Left ventricle myocardium superior (tissue), 1 donor: Measurements from ENCODE around the gene SFXN5. TPM values are rescaled to one million over a fixed set of nuclear protein-coding genes. Genes with fewer than 3 reads are reported as not detected.

Source experiments
- ATAC-seq: fragments of 200-7000 bp; cut with Tn5 transposase; one replicate; pipeline ENCODE4 v1.9.1; 2020; ENCODE audit warnings: mild to moderate bottlenecking, moderate library complexity
- DNase-seq: peaks from one replicate; pipeline ENCODE4 v3.0.0-alpha.2; 2020
- intact Hi-C: fragments of 100-400 bp; cut with micrococcal nuclease; formaldehyde crosslinking; loops from one replicate; pipeline ENCODE4 v1.11.0; 2022
- total RNA-seq: library from RNA; stranded (reverse); fragmentation: NEBNext Ultra II Directional; extraction: Animal tissue kit (Norgen Biotek cat#: 25700); gene quantifications from one replicate; pipeline ENCODE4 v1.2.1, GENCODE V29; 2021
- donor health status: DM: no; HTN: yes; CAD: no; lungs with severe emphysema.

SFXN5 gene
- total RNA-seq, 1 donor from 2014 or later = 8.6 TPM

DNA sequence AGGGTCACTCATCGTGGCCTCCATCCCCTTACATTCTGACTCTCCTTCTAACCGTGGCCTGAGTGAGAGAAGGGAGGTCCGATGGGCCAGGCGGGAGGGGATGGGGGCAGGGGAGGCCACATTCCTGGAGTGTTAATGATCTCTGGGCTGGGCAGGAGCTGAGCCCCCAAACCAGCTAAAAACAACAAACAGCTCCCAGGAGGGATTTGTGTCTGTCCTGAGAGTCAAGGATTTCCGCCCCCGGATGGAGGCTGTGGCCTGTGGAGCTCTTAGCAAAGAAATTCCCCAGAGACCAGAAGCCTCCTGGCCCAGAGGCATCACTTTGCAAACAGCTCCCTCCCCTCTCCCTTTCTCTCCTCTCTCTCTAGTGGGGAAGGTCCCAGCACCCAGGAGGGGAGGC, 130.7 kb downstream of the SFXN5 start:
- peak; percentile 47 for ATAC-seq
- no peak for DNase-seq

GRCh38 chr2:72940361-72940760, 131.2 kb downstream of the SFXN5 start:
- DNase-seq (no peak), ATAC-seq (no peak)
- intact Hi-C loops = no loop called here

More for the DNA sequence above, 130.7 kb downstream of the SFXN5 start:
- intact Hi-C loops = no loop called here

GRCh38 chr2:72938455-72938854, 133.1 kb downstream of the SFXN5 start:
- DNase-seq = no peak
- intact Hi-C loops = no loop called here
- ATAC-seq = no peak

GRCh38 chr2:72937356-72937669, 134.2 kb downstream of the SFXN5 start:
- intact Hi-C loops = no loop called here
- no peak for DNase-seq

DNA sequence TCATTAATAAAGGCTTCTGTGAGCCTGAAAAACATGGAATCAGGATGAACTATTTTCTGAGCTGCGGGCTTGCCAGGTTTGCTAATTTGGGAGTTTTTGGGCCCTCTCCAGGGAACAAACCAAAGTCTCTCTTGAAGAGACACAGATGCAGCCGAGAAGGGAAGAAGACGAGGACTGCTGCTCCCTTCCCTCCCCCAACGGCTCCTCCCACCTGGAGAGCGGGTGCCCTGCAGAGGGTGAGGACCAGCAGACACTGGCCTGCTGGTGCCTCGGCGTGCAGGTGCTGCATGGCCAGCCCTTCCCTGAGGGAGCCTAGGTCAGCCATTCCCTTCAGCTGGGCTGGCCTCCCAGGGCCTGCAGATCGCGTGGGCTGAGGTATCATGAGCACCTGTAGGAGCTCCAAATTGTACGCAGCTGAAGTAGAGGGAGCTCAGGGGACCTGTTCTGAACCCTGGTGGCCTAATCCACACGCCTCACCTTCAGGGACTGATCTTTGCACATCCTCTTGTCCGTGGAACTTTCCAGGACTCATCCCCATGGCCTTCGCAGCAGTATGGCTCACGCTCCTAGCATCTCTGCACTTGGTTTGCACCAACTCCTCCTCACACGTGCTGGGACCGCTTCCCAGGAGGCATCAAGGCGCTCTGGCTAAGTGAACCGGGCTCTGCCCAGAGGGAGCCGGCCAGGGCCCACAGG, 134.7 kb downstream of the SFXN5 start:
- DNase-seq = peak; percentile 19
- intact Hi-C loops = no loop called here

More at GRCh38 chr2:72937356-72937669, 134.2 kb downstream of the SFXN5 start:
- no peak for ATAC-seq

DNA sequence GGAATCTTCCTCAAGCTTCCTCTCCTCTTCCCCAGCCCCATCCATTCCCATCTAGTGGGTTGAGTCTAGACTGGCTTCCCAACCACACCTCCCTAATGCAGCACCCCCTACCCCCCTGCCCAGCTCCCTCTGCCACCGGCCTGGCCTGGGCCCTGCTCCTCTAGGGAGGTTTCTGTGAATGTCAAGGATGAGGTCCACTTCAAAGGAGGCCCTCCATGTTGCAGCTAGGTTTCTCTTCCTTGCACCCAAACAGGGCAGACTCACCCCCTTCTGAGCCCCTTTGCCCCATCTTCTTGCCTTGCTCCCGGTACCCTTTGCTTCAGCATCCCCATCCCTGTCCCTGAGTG, 135.9 kb downstream of the SFXN5 start:
- no peak for ATAC-seq
- no peak for DNase-seq
- intact Hi-C loops = no loop called here

More for the DNA sequence above, 134.7 kb downstream of the SFXN5 start:
- no peak for ATAC-seq

- DNase-seq = no peak
- intact Hi-C loops = no loop called here
- ATAC-seq = no peak
Measured at GRCh38 chr2:72934683-72935610, 136.6 kb downstream of the SFXN5 start.

- intact Hi-C loops = no loop called here
- no peak for DNase-seq
- ATAC-seq = no peak
Measured at GRCh38 chr2:72933646-72934151, 137.8 kb downstream of the SFXN5 start.

DNA sequence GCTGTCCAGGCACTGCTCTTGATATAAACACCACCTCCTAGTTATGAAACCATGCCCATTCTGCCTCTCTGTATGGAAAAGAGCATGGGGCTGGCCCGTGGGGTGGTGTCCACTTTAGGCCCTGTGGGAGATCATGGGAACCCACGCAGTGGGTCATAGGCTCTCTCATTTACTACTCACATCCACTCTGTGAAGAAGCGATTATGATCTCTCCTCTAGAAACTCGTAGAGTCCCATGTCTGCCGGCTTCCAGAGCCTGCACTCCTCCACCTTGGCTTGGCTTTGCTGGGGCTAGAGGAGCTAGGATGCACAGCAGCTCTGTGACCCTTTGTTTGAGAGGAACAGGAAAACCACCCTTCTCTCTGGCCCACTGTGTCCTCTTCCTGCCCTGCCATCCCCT, 138.3 kb downstream of the SFXN5 start:
- intact Hi-C loops = no loop called here
- DNase-seq = no peak
- ATAC-seq = no peak

DNA sequence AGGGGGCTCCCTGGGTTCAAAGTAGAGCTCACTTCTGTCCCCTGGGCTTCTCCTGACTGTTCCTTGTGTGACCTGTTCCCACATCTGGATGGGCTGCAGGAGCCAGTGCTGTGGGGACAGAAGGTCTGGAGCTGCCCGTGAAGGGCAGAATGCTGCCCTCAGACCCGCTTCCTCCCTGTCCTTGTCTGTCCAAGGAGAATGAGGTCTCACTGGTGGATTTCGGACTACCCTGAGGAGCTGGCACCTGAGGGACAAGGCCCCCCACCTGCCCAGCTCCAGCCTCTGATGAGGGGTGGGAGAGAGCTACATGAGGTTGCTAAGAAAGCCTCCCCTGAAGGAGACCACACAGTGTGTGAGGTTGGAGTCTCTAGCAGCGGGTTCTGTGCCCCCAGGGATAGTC, 138.7 kb downstream of the SFXN5 start:
- no peak for ATAC-seq
- DNase-seq = no peak
- intact Hi-C loops = no loop called here

GRCh38 chr2:72932045-72932740, 139.3 kb downstream of the SFXN5 start:
- no peak for DNase-seq
- ATAC-seq = no peak
- intact Hi-C loops = no loop called here

DNA sequence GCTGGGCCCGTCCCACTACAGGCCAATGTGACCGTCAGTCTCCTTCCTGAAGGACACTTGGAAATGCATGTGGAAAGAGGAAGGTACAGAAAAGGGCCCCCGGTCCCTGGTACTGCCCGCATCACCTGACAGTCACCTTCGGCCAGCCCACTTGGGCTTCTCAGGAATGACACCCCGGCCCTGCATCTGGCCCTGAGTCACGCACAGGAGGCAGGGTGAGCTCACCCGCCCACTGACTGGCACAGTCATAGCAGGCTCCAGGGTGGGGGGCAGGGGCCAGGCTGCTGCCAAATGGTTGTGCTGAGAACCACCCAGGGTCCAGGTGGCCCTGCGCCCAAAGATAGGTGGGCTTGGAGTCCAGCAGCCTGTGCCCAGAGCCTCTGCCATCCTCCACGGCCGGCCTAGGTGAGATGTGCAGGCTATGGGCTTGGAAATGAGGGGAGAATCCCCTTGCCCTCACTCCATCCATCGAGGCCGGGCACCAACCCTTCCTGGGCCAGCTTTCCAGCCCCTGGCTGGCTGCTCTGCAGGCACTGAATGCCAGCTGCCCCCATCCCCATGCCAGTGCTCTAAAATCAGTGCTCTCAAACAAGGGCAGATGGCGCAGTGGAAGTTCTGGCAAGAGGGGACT, 140.1 kb downstream of the SFXN5 start:
- no peak for ATAC-seq
- no peak for DNase-seq
- intact Hi-C loops = no loop called here

DNA sequence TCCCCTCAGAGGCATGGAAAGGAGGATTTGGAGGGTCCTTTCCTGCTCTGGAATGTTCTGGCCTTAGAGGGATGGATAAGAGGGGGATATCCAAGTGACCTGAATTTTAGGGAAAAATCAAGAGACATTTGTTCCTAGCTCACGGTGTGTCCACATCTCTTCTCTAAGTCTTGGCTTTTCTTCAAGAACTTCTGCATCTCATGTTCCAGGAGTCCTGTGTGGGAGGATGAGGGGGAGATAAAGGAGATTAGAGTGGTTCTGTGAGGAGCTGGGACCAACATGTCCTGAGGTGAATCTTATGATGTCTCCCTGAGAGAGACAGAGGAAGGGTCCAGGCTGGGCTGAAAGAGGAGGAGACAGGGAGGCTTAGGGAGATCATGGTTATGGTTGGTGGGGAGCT, 142.5 kb downstream of the SFXN5 start:
- intact Hi-C loops = no loop called here
- no peak for DNase-seq
- ATAC-seq = no peak

DNA sequence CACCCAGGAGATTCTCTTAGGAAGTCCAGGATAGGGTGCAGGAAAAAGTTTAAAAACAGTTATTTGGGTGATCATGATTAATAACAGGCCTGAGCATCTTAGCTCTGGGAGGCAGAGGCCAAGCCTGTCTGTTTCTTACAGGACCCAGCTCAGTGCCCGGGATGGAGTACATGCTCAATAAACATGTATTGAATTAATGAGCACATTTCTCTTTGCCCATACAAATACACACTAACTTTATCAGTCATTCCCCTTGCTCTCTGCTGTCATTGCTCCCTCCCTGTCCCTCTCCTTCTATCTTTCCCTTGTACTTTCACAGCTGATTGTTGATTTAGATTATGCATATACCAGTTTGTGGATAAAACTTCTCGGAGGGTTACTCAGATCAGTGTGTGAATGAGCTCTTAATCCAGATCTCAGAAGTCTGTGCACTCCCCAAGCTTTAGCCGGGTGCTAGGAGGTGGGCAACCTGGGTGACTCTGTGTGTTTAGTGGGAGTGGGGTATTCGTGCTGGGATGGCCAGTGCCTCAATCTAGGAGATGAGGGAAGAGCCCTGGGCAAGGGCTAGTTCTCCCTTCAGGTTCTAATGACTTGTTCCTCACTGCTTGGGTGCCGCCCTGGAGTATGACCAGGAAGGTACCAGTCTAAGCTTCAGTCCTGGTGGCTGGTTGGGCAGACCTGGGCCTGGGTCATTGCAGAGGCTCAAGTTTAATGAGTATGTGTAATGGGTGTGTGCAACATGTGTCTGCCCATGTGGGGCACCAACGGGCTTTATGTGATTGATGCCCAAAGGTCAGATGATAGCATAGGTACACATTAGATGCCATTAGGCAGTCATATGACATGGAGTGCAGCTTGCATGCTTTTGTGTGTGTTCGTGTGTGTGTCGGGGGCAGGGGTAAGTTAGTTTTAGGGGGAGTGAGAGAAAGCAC, 143.6 kb downstream of the SFXN5 start:
- intact Hi-C loops = no loop called here
- DNase-seq = no peak
- no peak for ATAC-seq

- DNase-seq = no peak
- intact Hi-C loops = no loop called here
- no peak for ATAC-seq
Measured at GRCh38 chr2:72926811-72927465, 144.6 kb downstream of the SFXN5 start.

DNA sequence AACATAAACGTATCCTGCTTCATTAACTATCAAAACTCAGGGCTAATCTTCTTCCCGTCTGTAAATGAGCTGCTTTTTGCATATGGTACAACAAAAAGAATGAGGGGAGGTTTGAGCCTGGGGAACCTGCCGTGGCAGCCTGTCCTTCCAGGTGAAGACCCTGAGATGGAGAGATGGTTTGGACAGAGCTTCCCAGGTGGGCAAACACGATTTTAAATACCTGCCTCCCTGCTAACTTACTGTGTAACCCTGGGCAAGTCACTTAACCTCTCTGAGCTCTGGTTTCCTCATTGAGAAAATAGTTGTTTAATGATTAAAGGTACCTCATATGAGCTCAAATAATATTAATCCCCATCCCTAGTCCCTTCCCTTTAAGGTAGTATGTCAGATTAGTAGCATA, 145.1 kb downstream of the SFXN5 start:
- ATAC-seq = no peak
- intact Hi-C loops = no loop called here
- DNase-seq = no peak

DNA sequence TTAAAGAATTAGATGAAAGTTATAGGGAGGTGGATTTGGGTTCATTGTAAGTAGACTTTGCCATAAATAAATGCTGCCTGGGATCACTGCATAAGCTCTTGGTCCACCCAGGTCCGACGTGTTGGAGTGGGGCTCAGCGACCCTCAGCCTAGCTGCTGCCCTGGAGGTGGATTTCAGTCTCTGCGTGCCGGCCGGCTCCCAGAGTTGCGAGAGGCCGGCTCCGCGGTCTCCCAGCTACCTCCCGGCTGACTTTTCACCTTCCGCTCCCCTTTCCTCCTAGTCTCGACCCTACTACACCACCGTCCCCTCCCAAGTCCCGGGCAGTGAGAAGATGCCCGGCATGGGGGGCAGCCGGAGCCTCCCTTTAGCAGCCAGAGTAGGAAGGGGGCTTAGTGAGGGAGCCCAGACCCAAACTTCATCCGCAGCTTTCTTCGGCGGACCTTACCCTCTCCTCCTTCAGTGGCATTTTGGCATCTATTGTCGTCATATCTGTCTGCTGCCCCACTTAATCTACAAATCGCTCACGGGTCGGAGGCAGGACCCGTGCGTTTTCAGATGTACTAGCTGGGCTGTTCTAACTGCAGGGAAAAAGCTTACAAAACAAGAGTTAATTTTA, 146.1 kb downstream of the SFXN5 start:
- ATAC-seq (no peak), DNase-seq (no peak)
- intact Hi-C loops = no loop called here
